Common myeloid progenitor, CD34-positive (primary cell): ENCODE results near the gene TTC28.

ENCODE experiments used
- CTCF ChIA-PET: fragments of 350-600 bp; sonication (Branson Sonifier 250); formaldehyde crosslinking; loops from one replicate; lab custom pipeline; 2021; ENCODE audit warnings: antibody characterized with exemption; lab: Charles Lee
- POLR2A ChIA-PET: fragments of 350-600 bp; sonication (Branson Sonifier 250); formaldehyde crosslinking; loops from one replicate; lab custom pipeline; 2021; ENCODE audit warnings: antibody characterized with exemption; lab: Charles Lee
- DNase-seq, 3 donors: peaks; one replicate each; pipeline versions ENCODE4 v3.0.0 to v3.0.0-alpha.2; 2013
- H3K27ac ChIP-seq, 2 experiments: 1 replicate in 1 of 2; 2 replicates in 1 of 2; pipeline ENCODE4 v1.7.0; 2013; ENCODE audit warnings: inconsistent platforms in 2 of 2, low read length in 2 of 2, mild to moderate bottlenecking in 2 of 2, low read depth in 1 of 2, moderate library complexity in 1 of 2; ENCODE audit not compliant: severe bottlenecking in 2 of 2, insufficient read depth in 1 of 2, poor library complexity in 1 of 2
- H3K27me3 ChIP-seq, 5 experiments: replicated peaks in 2 of 5; 1 replicate in 3 of 5; 2 replicates in 2 of 5; pipeline versions ENCODE4 v1.6.1 to v1.7.0; 2013; ENCODE audit warnings: low read length in 4 of 5, mild to moderate bottlenecking in 2 of 5, moderate library complexity in 2 of 5, inconsistent platforms in 1 of 5; ENCODE audit not compliant: insufficient read depth in 5 of 5, control insufficient read depth in 4 of 5
- H3K36me3 ChIP-seq, 4 experiments: 1 replicate in 2 of 4; 2 replicates in 2 of 4; pipeline versions ENCODE4 v1.6.1 to v1.7.0; 2013; ENCODE audit warnings: low read length in 3 of 4, control low read depth in 1 of 4, mild to moderate bottlenecking in 1 of 4; ENCODE audit not compliant: control insufficient read depth in 4 of 4, insufficient read depth in 4 of 4
- H3K4me1 ChIP-seq, 4 experiments: 1 replicate in 3 of 4; 2 replicates in 1 of 4; pipeline versions ENCODE4 v1.6.1 to v1.7.1; 2013; ENCODE audit warnings: low read length in 3 of 4, mild to moderate bottlenecking in 3 of 4, control low read depth in 1 of 4, inconsistent platforms in 1 of 4, moderate library complexity in 1 of 4; ENCODE audit not compliant: control insufficient read depth in 4 of 4, insufficient read depth in 4 of 4; ENCODE audit errors: control extremely low read depth in 1 of 4
- H3K4me3 ChIP-seq, 7 experiments: 1 replicate in 4 of 7; 2 replicates in 3 of 7; pipeline versions ENCODE4 v1.5.1 to v1.7.0; 2013; ENCODE audit warnings: mild to moderate bottlenecking in 7 of 7, low read length in 6 of 7, moderate library complexity in 6 of 7, inconsistent platforms in 2 of 7, low read depth in 2 of 7, control low read depth in 1 of 7; ENCODE audit not compliant: insufficient read depth in 4 of 7, control insufficient read depth in 1 of 7; ENCODE audit errors: extremely low read depth in 1 of 7
- H3K9me3 ChIP-seq, 5 experiments: 1 replicate in 4 of 5; 2 replicates in 1 of 5; pipeline versions ENCODE4 v1.6.1 to v1.7.1; 2013; ENCODE audit warnings: low read length in 4 of 5, mild to moderate bottlenecking in 2 of 5, inconsistent platforms in 1 of 5, low read depth in 1 of 5, moderate library complexity in 1 of 5; ENCODE audit not compliant: control insufficient read depth in 4 of 5, insufficient read depth in 2 of 5; ENCODE audit errors: control extremely low read depth in 1 of 5
- WGBS: methylation state at CpG from one replicate; pipeline ENCODE4 v1.1.5; 2013; ENCODE audit not compliant: insufficient coverage; 5-methylcytosine and 5-hydroxymethylcytosine counted together

The TTC28 gene

GRCh38 chr22:28414913-28415312 lies 264.7 kb downstream of the TTC28 start:
- no peaks in the 10 kb centered on the region for H3K4me1 ChIP-seq
- no peak overlapping the region for H3K4me3 ChIP-seq
- POLR2A ChIA-PET: no interaction called here
- CTCF ChIA-PET: no interaction called here
- DNase-seq: no peak
- no peak overlapping the region for H3K27ac ChIP-seq
- H3K27me3 ChIP-seq: no peaks in the 10 kb centered on the region
- WGBS: no CpG with 5 or more reads among the region's 1 CpG
- no peaks in the 10 kb centered on the region for H3K36me3 ChIP-seq
- H3K9me3 ChIP-seq: no peaks in the 10 kb centered on the region

GRCh38 chr22:28413612-28414399 lies 265.8 kb downstream of the TTC28 start:
- Histone ChIP-seq H3K4me1 (no peaks in the 10 kb centered on the region), H3K36me3 (no peaks in the 10 kb centered on the region), H3K4me3 (no peak overlapping the region), H3K27ac (no peak overlapping the region), H3K27me3 (no peaks in the 10 kb centered on the region), H3K9me3 (no peaks in the 10 kb centered on the region)
- POLR2A ChIA-PET: no interaction called here
- WGBS: no CpG with 5 or more reads among the region's 2 CpGs
- no peak for DNase-seq
- CTCF ChIA-PET: no interaction called here

DNA sequence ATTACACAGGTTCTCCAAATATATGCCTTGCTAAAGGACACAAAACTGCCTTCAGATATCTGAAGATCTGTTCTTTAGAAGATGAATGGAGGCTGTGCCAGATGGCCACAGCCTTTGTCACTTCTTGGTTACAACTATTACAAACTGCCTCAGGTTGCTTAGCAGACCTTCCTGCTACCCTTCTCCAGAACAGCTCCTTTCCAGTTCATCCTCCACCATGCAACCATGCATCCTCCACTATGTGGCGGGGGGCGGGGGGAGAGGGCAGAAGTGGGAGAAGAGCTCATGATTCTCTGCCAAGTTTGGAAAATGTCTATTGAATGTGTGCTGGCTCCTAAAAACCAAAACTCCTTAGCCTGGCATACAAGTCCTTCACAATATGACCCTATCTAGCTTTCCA lies 267.5 kb downstream of the TTC28 start:
- H3K4me3 ChIP-seq: no peak overlapping the region
- POLR2A ChIA-PET: no interaction called here
- no peaks in the 10 kb centered on the region for H3K36me3 ChIP-seq
- H3K27me3 ChIP-seq: no peaks in the 10 kb centered on the region
- no CpG with 5 or more reads among the region's 2 CpGs for WGBS
- H3K4me1 ChIP-seq: no peaks in the 10 kb centered on the region
- no peaks in the 10 kb centered on the region for H3K9me3 ChIP-seq
- CTCF ChIA-PET: no interaction called here
- H3K27ac ChIP-seq: no peak overlapping the region
- no peak for DNase-seq

- DNase-seq: no peak
- Histone ChIP-seq H3K9me3 (no peaks in the 10 kb centered on the region), H3K4me1 (no peaks in the 10 kb centered on the region), H3K4me3 (no peak overlapping the region), H3K27me3 (no peaks in the 10 kb centered on the region), H3K36me3 (no peaks in the 10 kb centered on the region), H3K27ac (no peak overlapping the region)
- ChIA-PET CTCF (no interaction called here), POLR2A (interaction anchor here (0.6 kb wide), 1 partner anchor 156 kb away, joined by 3 read pairs; no protein-coding TSS in a partner anchor)
- 100% methylated on average over 1 of the region's 4 CpGs for WGBS
Observed at GRCh38 chr22:28411125-28411524, 268.5 kb downstream of the TTC28 start.

DNA sequence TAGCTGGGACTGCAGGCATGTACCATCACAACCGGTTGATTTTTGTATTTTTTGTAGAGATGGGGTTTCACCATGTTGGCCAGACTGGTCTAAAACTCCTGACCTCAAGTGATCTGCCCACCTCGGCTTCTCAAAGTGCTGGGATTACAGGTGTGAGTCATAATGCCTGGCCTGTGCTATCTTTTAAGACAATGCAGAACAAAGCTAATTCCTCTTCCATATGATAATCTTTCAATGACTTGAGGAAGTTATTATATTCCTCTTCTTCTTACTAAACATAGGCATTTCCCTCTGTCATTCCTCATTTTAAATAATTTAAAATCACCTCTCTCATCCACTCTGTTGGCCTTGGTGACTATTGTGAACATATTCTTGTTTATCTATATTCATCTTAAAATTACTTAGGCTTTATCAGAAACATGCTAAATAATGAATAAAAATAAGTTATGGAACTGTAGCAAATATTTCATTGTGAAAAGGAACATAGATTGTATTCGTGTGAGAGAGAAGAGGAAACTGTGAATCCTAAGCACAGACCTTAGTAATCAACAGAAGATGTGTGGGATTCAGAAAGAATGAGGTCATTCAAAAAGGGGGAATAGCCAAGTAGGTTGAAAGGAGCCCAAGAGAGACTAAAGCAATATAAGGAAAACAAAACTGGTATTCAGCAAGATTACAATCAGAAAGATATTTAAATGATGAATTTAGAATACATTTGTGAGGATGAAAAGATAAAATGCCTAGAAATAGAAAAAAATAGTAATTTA lies 269.4 kb downstream of the TTC28 start:
- CTCF ChIA-PET: no interaction called here
- WGBS: 0% methylated on average over 1 of the region's 3 CpGs
- Histone ChIP-seq H3K27me3 (no peaks in the 10 kb centered on the region), H3K4me3 (no peak overlapping the region), H3K9me3 (peaks cover 0 to 3% (median 0%) of the 10 kb centered on the region in 5 experiments), H3K27ac (no peak overlapping the region), H3K4me1 (no peaks in the 10 kb centered on the region), H3K36me3 (no peaks in the 10 kb centered on the region)
- POLR2A ChIA-PET: interaction anchor here (0.5 kb wide), 1 partner anchor 339 kb away, joined by 3 read pairs; no protein-coding TSS in a partner anchor
- peak in 2 of 3 donors; percentile 6 to 16 for DNase-seq

GRCh38 chr22:28408709-28409108 lies 270.9 kb downstream of the TTC28 start:
- Histone ChIP-seq H3K27ac (no peak overlapping the region), H3K4me3 (no peak overlapping the region), H3K27me3 (no peaks in the 10 kb centered on the region), H3K9me3 (peaks cover 0 to 3% (median 0%) of the 10 kb centered on the region in 5 experiments), H3K4me1 (no peaks in the 10 kb centered on the region), H3K36me3 (no peaks in the 10 kb centered on the region)
- 100% methylated on average over 1 of the region's 2 CpGs for WGBS
- CTCF ChIA-PET: no interaction called here
- no peak for DNase-seq
- POLR2A ChIA-PET: no interaction called here

DNA sequence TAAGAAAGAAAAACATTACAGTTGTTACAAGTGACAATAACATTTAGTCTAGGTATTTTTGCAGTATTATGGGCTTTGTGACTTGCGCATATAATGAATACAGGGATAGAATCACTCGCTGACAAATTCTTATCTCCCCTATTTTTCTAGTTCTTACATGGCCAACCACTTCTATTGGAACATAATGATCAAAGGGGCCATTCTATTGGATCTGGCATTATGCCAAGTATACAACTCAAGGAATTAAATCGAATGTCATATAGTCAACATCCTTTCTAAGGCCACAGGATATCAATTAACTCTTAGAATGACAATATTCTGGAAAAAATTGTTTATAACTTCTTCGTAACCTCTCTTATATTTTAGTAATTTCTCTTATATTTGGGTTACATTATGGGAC lies 272.0 kb downstream of the TTC28 start:
- ChIA-PET CTCF (no interaction called here), POLR2A (no interaction called here)
- H3K27ac ChIP-seq: no peak overlapping the region
- H3K4me1 ChIP-seq: no peaks in the 10 kb centered on the region
- H3K27me3 ChIP-seq: no peaks in the 10 kb centered on the region
- no peak overlapping the region for H3K4me3 ChIP-seq
- no CpG with 5 or more reads among the region's 4 CpGs for WGBS
- no peak for DNase-seq
- no peaks in the 10 kb centered on the region for H3K36me3 ChIP-seq
- peaks cover 0 to 3% (median 0%) of the 10 kb centered on the region in 5 experiments for H3K9me3 ChIP-seq
